WERI-Rb-1 (cell line): Measurements from ENCODE around the gene PBLD.
"Not testable (repeated sequence)": the region's sequence is repeated elsewhere in the genome, so short reads cannot be mapped to it uniquely, and the experiment has no call there.

Experiments used
- DNase-seq: peaks from one replicate; pipeline ENCODE4 v3.0.0-alpha.2; 2020
- H3K27ac ChIP-seq: fragments of 250-450 bp; sonication (Bioruptor Pico); 2 replicates; pipeline ENCODE4 v1.5.1; 2020; ENCODE audit warnings: mild to moderate bottlenecking, moderate library complexity
- H3K27me3 ChIP-seq: fragments of 250-450 bp; sonication (Bioruptor Pico); 2 replicates; pipeline ENCODE4 v1.5.1; 2021; ENCODE audit warnings: mild to moderate bottlenecking, low read depth, moderate library complexity; ENCODE audit not compliant: insufficient read depth, severe bottlenecking
- H3K36me3 ChIP-seq: fragments of 250-450 bp; sonication (Bioruptor Pico); 2 replicates; pipeline ENCODE4 v1.5.1; 2020; ENCODE audit warnings: mild to moderate bottlenecking, moderate library complexity
- H3K4me3 ChIP-seq: 2 replicates; pipeline ENCODE4 v1.5.1; 2011; ENCODE audit warnings: low read depth, mild to moderate bottlenecking, control low read depth, low read length
- H3K9me3 ChIP-seq: fragments of 250-450 bp; sonication (Bioruptor Pico); 2 replicates; pipeline ENCODE4 v1.5.1; 2021; ENCODE audit warnings: mild to moderate bottlenecking, moderate library complexity; ENCODE audit not compliant: severe bottlenecking
- CTCF ChIP-seq: IDR thresholded peaks from 2 replicates; pipeline ENCODE4 v1.5.1; 2011; ENCODE audit warnings: low read depth, mild to moderate bottlenecking, control low read depth, inconsistent platforms, low read length

The PBLD gene

GRCh38 chr10:68251151-68251550 lies 81.6 kb downstream of the PBLD start:
- peak overlapping the region; percentile 89 for H3K27ac ChIP-seq
- no peaks in the 10 kb centered on the region for H3K36me3 ChIP-seq
- H3K9me3 ChIP-seq: no peaks in the 10 kb centered on the region
- no peak for TF ChIP-seq CTCF
- no peaks in the 10 kb centered on the region for H3K27me3 ChIP-seq
- H3K4me3 ChIP-seq: no peak overlapping the region
- peak; percentile 96 for DNase-seq

- Histone ChIP-seq H3K27me3 (no peaks in the 10 kb centered on the region), H3K36me3 (no peaks in the 10 kb centered on the region), H3K27ac (peak overlapping the region; percentile 89), H3K9me3 (no peaks in the 10 kb centered on the region), H3K4me3 (no peak overlapping the region)
- TF ChIP-seq CTCF: no peak
- no peak for DNase-seq
Observed at GRCh38 chr10:68249297-68249696, 83.4 kb downstream of the PBLD start.

GRCh38 chr10:68247931-68248330 lies 84.8 kb downstream of the PBLD start:
- Histone ChIP-seq H3K36me3 (no peaks in the 10 kb centered on the region), H3K27ac (peak overlapping the region; percentile 9; the same call in 1 of the 2 replicates), H3K4me3 (no peak overlapping the region), H3K9me3 (no peaks in the 10 kb centered on the region), H3K27me3 (no peaks in the 10 kb centered on the region)
- no peak for DNase-seq
- TF ChIP-seq CTCF: no peak

DNA sequence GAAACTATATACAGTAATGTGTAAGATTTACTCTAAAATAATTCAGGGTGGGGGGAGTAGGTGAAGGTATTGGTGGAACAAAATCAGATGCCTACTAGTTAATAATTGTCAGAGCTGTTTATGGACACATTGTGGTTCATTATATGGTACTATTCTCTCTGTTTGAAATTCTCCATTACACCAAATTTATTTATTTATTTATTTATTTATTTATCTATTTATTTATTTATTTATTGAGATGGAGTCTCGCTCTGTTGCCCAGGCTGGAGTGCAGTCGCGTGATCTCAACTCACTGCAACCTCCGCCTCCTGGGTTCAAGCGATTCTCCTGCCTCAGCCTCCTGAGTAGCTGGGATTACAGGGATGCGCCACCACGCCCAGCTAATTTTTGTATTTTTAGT lies 86.3 kb downstream of the PBLD start:
- H3K27me3 ChIP-seq, H3K9me3 ChIP-seq, H3K27ac ChIP-seq, H3K36me3 ChIP-seq, DNase-seq, H3K4me3 ChIP-seq: not testable (repeated sequence)

GRCh38 chr10:68242051-68242450 lies 90.7 kb downstream of the PBLD start:
- H3K36me3 ChIP-seq: no peaks in the 10 kb centered on the region
- H3K27ac ChIP-seq: no peak overlapping the region
- no peak for TF ChIP-seq CTCF
- no peaks in the 10 kb centered on the region for H3K9me3 ChIP-seq
- DNase-seq: no peak
- no peaks in the 10 kb centered on the region for H3K27me3 ChIP-seq
- no peak overlapping the region for H3K4me3 ChIP-seq

DNA sequence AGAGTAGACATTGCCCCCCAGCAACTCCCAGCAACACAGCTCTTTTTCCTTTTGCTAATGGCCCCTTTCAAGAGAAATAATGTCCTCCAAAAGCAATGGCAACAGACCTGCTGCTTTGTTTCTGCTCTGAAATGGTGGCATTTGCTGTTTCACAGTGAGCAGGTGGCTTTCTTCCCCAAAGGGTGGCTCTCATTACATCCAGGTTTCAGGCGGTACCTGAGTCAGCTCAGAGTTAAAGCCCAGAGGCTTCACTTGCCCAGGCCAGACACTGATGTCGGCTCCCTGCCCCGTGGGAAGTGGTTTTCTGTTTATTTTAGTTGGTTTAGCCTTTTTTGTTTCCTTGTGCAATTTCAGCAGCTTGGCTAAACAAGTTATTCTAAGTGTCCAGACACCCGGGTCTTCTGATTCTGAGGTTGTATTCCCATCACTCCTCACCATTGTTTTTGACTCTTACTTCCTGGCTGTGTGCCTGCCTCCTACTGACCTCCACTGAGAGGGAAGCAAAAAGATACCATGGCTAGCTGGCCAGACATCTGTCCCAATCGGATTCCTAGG lies 93.1 kb downstream of the PBLD start:
- no peak for TF ChIP-seq CTCF
- H3K36me3 ChIP-seq: no peaks in the 10 kb centered on the region
- no peak overlapping the region for H3K27ac ChIP-seq

More for the DNA sequence above, 93.1 kb downstream of the PBLD start:
- Histone ChIP-seq H3K4me3 (no peak overlapping the region), H3K27me3 (no peaks in the 10 kb centered on the region), H3K9me3 (no peaks in the 10 kb centered on the region)
- DNase-seq: no peak
